ENCODE data around the gene REV1. TPM values are rescaled to one million over a fixed set of nuclear protein-coding genes. Genes with fewer than 3 reads are reported as not detected.

REV1 gene
- total RNA-seq, result 42.8 TPM
- long read RNA-seq, full-length matches to known transcripts, result 36 of 114 reads
- long read RNA-seq, partial matches to known transcripts, result 19 of 114 reads
- long read RNA-seq, other reads (novel, unspliced or antisense), result 59 of 114 reads

DNA sequence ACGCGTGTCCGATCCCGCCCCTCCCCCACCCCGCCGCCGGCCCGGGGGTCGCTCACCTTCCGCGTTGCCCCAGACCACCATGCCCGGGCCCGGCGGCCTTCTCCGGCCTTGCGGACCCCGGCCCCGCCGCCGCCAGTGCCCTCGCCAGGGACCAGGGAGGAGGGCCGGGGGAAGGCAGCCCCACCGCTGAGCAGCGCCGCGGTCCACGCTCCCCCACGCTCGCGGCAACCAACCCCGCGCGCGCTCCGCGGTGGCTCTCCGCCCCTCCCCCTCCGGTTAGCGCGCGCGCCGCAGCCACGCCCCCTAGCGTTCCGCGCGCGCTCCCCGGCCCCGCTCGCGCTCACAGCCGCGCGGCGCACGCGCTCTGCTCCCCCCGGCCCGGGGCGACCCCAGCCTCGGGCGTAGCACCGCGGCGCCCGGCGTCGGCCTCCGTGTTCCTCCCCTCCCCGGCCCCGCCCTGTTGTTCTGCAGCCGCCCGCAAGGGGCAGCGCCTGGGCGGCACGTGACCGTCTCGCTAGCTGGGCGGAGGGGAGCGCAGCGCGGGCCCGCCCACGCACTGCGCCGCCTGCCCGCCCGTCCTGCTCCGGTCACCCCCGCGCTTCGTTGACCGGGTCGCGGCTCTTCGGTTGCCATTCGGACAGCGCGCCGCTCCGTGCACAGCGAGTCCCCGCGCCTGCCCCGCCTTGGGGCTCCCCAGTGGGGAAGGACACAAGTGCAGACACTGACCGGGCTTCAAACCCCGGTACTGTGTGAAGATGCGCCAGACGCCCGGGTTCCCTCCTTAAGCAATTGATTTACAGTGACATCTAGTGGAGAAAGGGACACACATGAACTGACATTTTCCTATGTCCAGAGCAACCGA lies at the start of gene REV1:
TSS of gene REV1 (minus strand) at position 257 of the 862 bp plus-strand sequence. CDS start 25,042 bp downstream, outside the sequence.
- peak within 1 kb of the TSS; percentile 99 for H3K27ac ChIP-seq (replicated peaks)
- no peaks in the 10 kb centered on the region for H3K27me3 ChIP-seq (ENCODE audit: low read depth)
- TF ChIP-seq, protein P1, sequence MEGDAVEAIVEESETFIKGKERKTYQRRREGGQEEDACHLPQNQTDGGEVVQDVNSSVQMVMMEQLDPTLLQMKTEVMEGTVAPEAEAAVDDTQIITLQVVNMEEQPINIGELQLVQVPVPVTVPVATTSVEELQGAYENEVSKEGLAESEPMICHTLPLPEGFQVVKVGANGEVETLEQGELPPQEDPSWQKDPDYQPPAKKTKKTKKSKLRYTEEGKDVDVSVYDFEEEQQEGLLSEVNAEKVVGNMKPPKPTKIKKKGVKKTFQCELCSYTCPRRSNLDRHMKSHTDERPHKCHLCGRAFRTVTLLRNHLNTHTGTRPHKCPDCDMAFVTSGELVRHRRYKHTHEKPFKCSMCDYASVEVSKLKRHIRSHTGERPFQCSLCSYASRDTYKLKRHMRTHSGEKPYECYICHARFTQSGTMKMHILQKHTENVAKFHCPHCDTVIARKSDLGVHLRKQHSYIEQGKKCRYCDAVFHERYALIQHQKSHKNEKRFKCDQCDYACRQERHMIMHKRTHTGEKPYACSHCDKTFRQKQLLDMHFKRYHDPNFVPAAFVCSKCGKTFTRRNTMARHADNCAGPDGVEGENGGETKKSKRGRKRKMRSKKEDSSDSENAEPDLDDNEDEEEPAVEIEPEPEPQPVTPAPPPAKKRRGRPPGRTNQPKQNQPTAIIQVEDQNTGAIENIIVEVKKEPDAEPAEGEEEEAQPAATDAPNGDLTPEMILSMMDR (IDR thresholded peaks at IDR 0.05; ENCODE audit: borderline replicate concordance), result peak; percentile 83
- peak; percentile 90 for DNase-seq
- peaks cover 51% of the 10 kb centered on the region for H3K4me1 ChIP-seq
- H3K9me3 ChIP-seq (replicated peaks), result no peaks in the 10 kb centered on the region
- intact Hi-C loops (cut with micrococcal nuclease), result no loop called here
- no peaks in the 10 kb centered on the region for H3K36me3 ChIP-seq
- H3K4me3 ChIP-seq, result peak within 1 kb of the TSS; percentile 92

DNA sequence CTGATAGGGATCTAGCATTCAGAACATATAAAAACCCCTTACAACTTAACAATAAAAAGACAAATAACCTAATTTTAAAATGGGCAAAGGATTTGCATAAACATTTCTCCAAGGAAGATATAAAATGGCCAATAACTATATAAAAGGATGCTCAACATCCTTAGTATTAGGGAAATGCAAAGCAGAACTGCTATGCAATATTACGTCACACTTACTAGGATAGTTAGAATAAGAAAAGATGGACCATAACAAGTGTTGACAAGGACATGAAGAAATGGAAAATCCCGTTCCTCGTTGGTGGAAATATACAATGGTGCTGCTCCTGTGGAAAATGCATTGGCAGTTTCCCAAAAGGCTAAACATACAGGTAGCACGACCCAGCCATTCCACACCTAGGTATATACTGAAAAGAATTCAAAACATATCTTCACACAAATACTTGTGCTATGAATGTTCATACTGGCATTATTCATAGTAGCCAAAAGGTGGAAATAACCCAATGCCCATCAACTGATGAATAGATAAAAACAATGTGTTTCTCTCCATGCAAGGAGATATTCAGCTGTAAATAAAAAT lies 48.2 kb upstream of the REV1 start:
- Histone ChIP-seq H3K9me3 (replicated peaks) (peaks cover 10% of the 10 kb centered on the region), H3K4me3 (no peak overlapping the region), H3K4me1 (peaks cover 18% of the 10 kb centered on the region), H3K27ac (replicated peaks) (no peak overlapping the region), H3K36me3 (no peaks in the 10 kb centered on the region), H3K27me3 (ENCODE audit: low read depth) (no peaks in the 10 kb centered on the region)
- intact Hi-C loops (cut with micrococcal nuclease), result no loop called here
- DNase-seq, result no peak
- TF ChIP-seq, protein P1 (IDR thresholded peaks at IDR 0.05; ENCODE audit: borderline replicate concordance), result no peak

DNA sequence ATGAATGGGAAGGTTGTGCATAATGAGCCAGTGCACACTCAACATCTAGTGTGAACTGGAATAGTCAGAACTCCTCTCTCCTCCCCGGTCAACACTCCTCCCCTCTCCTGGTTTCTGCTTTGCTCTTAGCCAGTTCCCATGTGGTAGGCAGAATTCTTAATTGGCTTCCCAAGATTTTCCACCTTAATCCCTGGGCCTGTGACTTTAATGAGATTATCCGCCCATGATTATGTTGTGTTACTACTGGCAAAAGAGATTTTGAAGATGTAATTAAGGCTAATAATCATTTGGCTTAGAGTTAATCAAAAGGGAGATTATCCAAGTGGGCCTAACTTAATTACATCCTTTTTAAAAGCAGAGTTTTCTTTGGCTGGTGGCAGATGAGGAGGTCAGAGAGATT lies 34.2 kb upstream of the REV1 start:
- H3K27ac ChIP-seq (replicated peaks), result no peak overlapping the region
- no peak overlapping the region for H3K4me3 ChIP-seq
- TF ChIP-seq, protein P1 (IDR thresholded peaks at IDR 0.05; ENCODE audit: borderline replicate concordance), result no peak
- H3K4me1 ChIP-seq, result no peaks in the 10 kb centered on the region
- H3K27me3 ChIP-seq (ENCODE audit: low read depth), result no peaks in the 10 kb centered on the region
- no peaks in the 10 kb centered on the region for H3K36me3 ChIP-seq
- H3K9me3 ChIP-seq (replicated peaks), result no peaks in the 10 kb centered on the region
- intact Hi-C loops (cut with micrococcal nuclease), result no loop called here
- DNase-seq, result no peak

DNA sequence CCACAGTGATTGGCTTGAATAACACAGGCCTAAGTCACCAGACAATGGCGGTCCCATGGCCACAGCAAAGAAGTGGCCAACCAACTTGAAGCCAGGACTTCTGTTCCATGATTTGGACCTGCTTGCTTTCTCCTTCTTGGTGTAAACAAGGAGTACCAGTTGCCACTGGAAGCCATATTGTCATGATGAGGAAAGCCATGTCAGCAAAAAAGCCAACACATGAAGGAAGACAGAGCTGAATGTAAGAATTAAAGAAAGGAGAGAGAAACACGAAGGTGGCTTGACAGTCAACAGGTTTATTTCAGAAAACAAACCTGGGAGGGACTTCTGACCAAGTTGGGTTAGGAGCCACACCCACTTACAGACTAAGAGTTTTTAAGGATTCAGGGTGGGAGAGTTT lies 32.3 kb upstream of the REV1 start:
- intact Hi-C loops (cut with micrococcal nuclease), result no loop called here
- TF ChIP-seq, protein P1 (IDR thresholded peaks at IDR 0.05; ENCODE audit: borderline replicate concordance), result no peak
- Histone ChIP-seq H3K27ac (replicated peaks) (no peak overlapping the region), H3K27me3 (ENCODE audit: low read depth) (no peaks in the 10 kb centered on the region), H3K36me3 (no peaks in the 10 kb centered on the region), H3K9me3 (replicated peaks) (no peaks in the 10 kb centered on the region), H3K4me3 (no peak overlapping the region), H3K4me1 (no peaks in the 10 kb centered on the region)
- no peak for DNase-seq

DNA sequence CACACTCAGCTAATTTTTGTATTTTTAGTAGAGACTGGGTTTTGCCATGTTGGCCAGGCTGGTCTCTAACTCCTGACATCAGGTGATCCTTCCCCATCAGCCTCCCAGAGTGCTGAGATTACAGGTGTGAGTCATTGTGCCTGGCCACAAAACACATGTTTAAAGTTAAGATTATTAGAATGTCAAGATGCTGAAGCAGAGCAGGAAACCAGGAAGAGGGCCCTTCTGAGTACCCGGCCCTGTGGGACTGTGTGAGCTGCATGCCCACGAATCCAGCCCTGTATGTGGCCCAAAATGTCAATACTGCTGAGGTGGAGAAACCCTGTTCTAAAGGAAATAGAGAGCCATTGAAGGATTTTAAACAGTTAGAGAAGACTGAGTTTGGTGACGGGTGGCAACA lies 31.0 kb upstream of the REV1 start:
- Histone ChIP-seq H3K27me3 (ENCODE audit: low read depth) (no peaks in the 10 kb centered on the region), H3K4me1 (no peaks in the 10 kb centered on the region), H3K9me3 (replicated peaks) (no peaks in the 10 kb centered on the region), H3K36me3 (no peaks in the 10 kb centered on the region), H3K27ac (replicated peaks) (no peak overlapping the region), H3K4me3 (no peak overlapping the region)
- DNase-seq, result no peak
- TF ChIP-seq, protein P1 (IDR thresholded peaks at IDR 0.05; ENCODE audit: borderline replicate concordance), result no peak
- intact Hi-C loops (cut with micrococcal nuclease), result no loop called here

All from left ventricle myocardium inferior (tissue), 1 donor.